HG02623 (cell line): ENCODE measurements around the gene BRD9.
"Not testable (repeated sequence)": the region's sequence is repeated elsewhere in the genome, so short reads cannot be mapped to it uniquely, and the experiment has no call there.

ENCODE experiments used
- ATAC-seq: cut with Tn5 transposase; IDR thresholded peaks from one replicate; pipeline ENCODE4 v1.9.1; 2021; ENCODE audit warnings: moderate library complexity; ENCODE audit not compliant: unreplicated experiment

Gene BRD9

GRCh38 chr5:892394-893136, at the start of gene BRD9, which contains the start of gene TRIP13:
Gene BRD9, minus strand, starts transcription at chr5:892801. Its CDS starts 144 bp downstream, at chr5:892657.
Gene TRIP13, plus strand, starts transcription at chr5:892884. Its CDS starts 115 bp downstream, at chr5:892999.
- peak; percentile 93 for ATAC-seq

DNA sequence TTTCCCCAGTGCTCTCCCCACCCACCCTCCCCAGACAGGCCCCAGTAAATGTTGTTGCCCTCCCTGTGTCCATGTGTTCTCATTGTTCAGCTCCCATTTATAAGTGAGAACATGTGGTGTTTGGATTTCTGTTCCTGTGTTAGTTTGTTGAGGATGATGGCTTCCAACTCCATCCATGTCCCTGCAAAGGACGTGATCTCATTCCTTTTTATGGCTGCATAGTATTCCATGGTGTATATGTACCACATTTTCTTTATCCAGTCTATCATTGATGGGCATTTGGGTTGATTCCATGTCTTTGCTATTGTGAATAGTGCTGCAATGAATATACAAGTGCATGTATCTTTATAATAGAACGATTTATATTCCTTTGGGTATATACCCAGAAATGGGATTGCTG, 48.1 kb upstream of the BRD9 start:
- ATAC-seq = not testable (repeated sequence)

GRCh38 chr5:939368-939767, 46.8 kb upstream of the BRD9 start:
- ATAC-seq = no peak

- ATAC-seq = no peak
Observed at GRCh38 chr5:937151-937924, 44.7 kb upstream of the BRD9 start.

- ATAC-seq = no peak
Observed at GRCh38 chr5:936149-937144, 43.8 kb upstream of the BRD9 start.

- ATAC-seq = no peak
Observed at GRCh38 chr5:935510-936084, 43.0 kb upstream of the BRD9 start.

DNA sequence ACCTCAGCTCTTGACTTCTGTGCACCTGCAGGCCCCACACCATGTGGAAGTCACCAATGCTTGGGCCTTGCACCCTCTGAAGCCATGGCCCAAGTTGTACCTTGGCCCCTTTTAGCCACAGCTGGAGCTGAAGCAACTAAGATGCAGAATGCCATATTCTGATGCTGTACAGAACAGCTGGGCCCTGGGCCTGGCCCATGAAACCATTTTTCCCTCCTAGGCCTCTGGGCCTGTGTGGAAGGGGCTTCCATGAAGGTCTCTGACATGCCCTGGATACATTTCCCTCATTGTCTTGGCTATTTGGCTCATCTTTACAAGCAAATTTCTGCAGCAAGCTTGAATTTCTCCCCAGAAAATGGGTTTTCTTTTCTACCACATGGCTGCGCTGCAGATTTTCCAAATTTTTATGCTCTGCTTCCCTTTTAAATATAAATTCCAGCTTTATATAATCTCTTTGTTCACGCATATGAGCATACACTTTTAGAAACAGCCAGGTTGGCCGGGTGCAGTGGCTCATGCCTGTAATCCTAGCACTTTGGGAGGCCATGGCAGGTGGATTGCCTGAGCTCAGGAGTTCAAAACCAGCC, 41.9 kb upstream of the BRD9 start:
- not testable (repeated sequence) for ATAC-seq

DNA sequence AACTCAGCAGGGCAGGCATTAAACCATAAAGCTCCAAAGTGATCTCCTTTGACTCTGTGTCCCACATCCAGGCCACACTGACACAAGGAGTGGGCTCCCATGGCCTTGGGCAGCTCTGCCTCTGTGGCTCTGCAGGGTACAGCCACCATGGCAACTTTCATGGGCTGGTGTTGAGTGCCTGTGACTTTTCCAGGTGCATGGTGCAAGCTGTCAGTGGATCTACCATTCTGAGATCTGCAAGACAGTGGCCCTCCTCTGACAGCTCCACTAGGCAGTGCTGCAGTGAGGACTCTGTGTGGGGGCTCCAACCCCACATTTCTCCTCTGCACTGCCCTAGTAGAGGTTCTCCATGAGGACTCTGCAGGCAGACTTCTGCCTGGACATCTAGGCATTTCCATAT, 41.4 kb upstream of the BRD9 start:
- ATAC-seq = not testable (repeated sequence)

GRCh38 chr5:933251-933861, 40.8 kb upstream of the BRD9 start:
- ATAC-seq = no peak

- ATAC-seq = no peak
Observed at GRCh38 chr5:932628-933250, 40.1 kb upstream of the BRD9 start.

- no peak for ATAC-seq
Observed at GRCh38 chr5:932151-932627, 39.6 kb upstream of the BRD9 start.

DNA sequence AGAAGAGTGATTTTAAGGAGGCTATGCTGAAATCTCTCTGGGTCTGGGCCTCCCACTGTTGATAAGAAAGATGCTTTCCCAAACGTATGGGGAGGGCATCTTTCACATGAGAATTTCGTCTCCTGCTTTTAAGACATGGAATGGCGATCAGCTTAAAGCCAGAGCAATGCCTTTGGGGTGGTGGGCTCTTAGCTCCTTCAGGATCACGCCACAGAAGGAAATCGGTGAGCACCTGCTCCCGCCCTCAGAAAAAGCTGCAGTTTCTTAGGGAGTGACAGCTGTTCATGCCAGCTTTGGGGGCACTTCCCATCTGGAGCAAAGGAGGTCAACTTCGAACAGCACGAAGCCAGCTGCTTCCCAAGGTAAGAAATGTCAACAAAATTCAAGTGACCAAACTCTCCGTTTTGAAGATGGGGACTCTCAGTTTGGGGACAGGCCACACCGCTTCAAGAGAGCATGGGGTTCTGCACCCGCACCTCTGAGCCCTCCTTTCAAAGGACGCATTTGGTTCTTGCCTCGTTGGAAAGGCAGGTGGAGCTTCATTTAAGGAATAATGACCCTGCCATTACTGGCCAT, 39.1 kb upstream of the BRD9 start:
- ATAC-seq = no peak

GRCh38 chr5:930866-931265, 38.3 kb upstream of the BRD9 start:
- ATAC-seq = no peak

- ATAC-seq = no peak
Observed at GRCh38 chr5:929596-929995, 37.0 kb upstream of the BRD9 start.

- ATAC-seq = not testable (repeated sequence)
Observed at GRCh38 chr5:929182-929581, 36.6 kb upstream of the BRD9 start.

DNA sequence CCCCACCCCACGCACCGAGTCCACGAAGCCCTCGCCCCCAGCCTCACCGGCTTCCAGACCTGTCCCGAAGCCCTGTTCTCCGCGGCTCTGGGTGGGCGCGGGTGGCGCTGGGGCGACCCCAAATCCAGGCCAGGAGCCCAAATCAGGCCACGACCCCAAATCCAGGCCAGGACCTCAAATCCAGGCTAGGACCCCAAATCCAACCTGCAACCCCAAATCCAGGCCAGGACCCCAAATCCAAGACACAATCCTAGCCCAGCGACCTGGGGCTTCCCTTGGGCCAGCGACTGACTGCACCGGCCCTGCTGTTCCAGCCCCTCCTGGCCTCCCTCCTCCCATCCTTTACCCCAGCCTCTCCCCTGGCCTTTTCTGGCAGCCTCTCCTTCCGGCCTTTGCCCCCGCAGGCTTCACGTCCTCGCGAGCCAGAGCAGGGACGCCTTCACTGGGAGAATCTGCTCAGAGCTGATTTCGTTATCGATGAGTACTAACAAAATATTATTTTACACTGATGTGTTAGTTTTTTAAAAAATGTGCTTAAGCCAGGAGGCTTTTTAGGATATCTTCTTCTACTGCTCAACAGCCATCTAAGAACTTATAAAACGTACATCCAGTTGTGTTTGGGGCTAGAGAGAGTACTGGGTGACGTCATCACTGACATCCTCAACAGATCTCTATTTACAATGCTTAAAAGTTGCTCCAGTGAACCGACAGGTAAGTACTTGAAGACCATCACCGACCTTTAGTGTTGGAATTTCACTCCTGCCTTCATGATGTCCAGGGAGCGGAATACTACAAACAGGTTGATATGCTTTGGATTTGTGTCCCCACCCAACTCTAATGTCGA, 34.8 kb upstream of the BRD9 start:
- ATAC-seq = no peak

DNA sequence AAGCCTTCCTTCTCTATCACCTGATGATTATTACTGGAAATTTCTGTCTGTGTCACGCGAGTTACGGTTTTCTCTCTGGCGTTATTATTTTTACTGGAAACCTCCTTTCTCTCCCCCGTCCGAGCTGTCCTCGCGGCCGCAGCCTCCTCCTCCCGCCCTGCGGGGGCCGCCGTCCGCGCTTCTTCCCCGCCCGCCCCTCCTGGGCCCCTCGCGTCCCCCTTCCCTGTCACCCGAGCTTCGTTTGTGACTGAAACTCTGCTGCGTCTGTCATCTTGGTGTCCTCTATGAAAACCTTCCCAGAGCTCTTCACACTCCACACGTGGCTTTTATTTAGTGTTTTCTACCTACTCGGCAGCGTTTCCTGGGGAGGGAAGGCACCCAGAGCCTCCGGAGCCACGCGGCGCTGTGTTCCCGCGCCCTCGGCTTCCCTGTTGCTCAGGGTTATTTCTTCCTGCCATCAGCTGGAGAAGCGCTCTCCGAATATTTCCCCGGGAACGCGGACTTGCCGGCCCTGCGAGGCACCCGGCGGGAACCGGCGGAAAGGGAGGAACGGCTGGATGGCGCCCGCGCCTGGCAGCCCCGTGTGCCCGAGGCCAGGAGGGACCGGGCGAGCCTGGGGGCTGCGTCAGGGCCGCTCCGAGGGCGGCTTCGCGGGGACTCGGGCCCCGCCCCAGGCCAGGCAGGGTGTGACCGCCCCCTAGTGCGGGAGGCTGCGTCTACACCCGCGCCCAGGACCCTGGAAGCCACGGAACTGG, 34.0 kb upstream of the BRD9 start:
- no peak for ATAC-seq
